Stimulated activated CD4-positive, alpha-beta T cell treated with anti-CD3 and anti-CD28 coated beads, Interleukin-15, amount 100 ng/mL, for 48 hours (primary cell): ENCODE data around the gene PIGM.

ENCODE experiments used
- DNase-seq, 2 donors: peaks; one replicate each; pipeline ENCODE4 v3.0.0-alpha.2; 2020; ENCODE audit warnings: low read depth in 2 of 2

Gene PIGM

GRCh38 chr1:160031365-160032164 is at the start of gene PIGM:
Gene PIGM (minus strand): TSS chr1:160031990. CDS start chr1:160031739, 251 bp downstream.
- peak; percentile 89 to 93 for DNase-seq

- DNase-seq = no peak
Measured at GRCh38 chr1:160081261-160081936, 49.6 kb upstream of the PIGM start, which contains the start of gene KCNJ9. Gene KCNJ9 (plus strand): TSS chr1:160081538. CDS start chr1:160084031, 2,493 bp downstream.

- DNase-seq = no peak
Measured at GRCh38 chr1:160080381-160081100, 48.8 kb upstream of the PIGM start.

GRCh38 chr1:160079448-160079847 is 47.7 kb upstream of the PIGM start:
- DNase-seq = no peak

- peak; percentile 55 to 56 for DNase-seq
Measured at GRCh38 chr1:160078512-160079195, 46.9 kb upstream of the PIGM start.

- no peak for DNase-seq
Measured at GRCh38 chr1:160077486-160077885, 45.7 kb upstream of the PIGM start.

GRCh38 chr1:160076295-160076694 is 44.5 kb upstream of the PIGM start:
- DNase-seq = no peak

GRCh38 chr1:160075836-160076235 is 44.0 kb upstream of the PIGM start:
- DNase-seq = no peak

- DNase-seq = no peak
Measured at GRCh38 chr1:160074865-160075264, 43.1 kb upstream of the PIGM start.

- no peak for DNase-seq
Measured at GRCh38 chr1:160071289-160071688, 39.5 kb upstream of the PIGM start.

GRCh38 chr1:160070243-160071163 is 38.7 kb upstream of the PIGM start:
- DNase-seq = peak in 1 of 2 donors; percentile 31

- no peak for DNase-seq
Measured at GRCh38 chr1:160069460-160070231, 37.9 kb upstream of the PIGM start, which contains the start of gene KCNJ10. Gene KCNJ10 (minus strand): TSS chr1:160070160. CDS start chr1:160042532, 27,628 bp downstream.

- DNase-seq = no peak
Measured at GRCh38 chr1:160068225-160068624, 36.4 kb upstream of the PIGM start.

- DNase-seq = no peak
Measured at GRCh38 chr1:160066829-160067745, 35.3 kb upstream of the PIGM start.

GRCh38 chr1:160064746-160065145 is 33.0 kb upstream of the PIGM start:
- no peak for DNase-seq

GRCh38 chr1:160064164-160064563 is 32.4 kb upstream of the PIGM start:
- DNase-seq = no peak

GRCh38 chr1:160063176-160063575 is 31.4 kb upstream of the PIGM start:
- DNase-seq = no peak

GRCh38 chr1:160062230-160062532 is 30.4 kb upstream of the PIGM start:
- DNase-seq = no peak
